Activated CD4-positive, CD25-positive, alpha-beta regulatory T cell (primary cell): ENCODE results near the gene PDZRN3.

Experiments
- DNase-seq, 4 experiments: peaks; one replicate each; lab custom pipeline; 2025; lab: John Stamatoyannopoulos, UW

The PDZRN3 gene

DNA sequence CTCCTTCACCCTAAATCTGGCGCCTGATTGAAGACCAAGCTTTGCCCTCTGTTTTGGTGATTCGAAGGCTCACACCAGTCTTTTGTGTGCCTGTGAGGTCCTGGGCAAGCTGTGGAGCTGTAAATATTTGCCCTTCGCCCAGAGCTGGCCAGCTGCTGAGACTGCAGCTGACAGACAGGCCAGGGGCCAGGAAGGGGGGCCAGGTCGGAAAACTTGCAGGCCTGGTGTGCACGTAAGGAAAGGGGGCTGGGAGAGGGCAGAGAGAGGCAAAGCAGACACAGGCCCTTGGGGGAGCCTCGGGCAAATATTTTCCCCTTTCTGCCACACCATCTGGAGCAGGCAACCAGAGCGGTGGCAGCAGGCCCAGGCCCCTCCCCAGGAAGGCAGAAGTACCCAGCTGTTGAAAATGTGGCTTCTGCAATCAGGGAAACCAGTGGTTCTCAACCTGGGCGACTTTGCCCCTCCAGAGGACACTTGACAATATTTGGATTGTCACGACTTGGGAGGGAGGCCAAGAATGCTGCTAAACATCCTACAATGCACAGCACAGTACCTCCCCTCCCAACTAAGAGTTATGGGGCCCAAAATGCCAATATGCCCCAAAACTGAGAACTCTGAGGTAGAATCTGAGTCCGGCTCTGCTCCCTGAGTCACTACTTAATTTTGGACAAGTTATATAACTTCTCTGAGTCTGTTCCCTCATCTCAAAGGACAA, 2.5 kb downstream of the PDZRN3 start:
- DNase-seq: no peak

DNA sequence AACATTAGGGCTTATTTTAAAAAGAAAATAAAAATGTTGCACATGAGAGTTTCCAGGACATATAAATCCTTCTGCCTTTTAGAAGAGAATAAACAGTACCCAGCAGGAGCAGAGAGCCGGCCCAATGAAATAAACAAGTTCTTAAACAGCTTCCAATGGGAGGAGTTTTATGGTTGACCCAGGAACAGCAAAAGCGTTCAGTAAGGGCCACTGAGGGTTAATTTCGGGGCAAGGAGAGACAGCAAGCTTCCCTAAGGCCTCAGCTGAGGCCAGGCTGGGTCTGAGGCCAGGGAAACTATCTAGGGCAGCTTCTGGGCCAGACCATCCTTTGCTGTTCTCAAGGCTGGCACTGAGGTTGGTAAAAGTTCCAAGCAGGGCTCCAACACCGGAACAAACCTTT, 3.4 kb downstream of the PDZRN3 start:
- no peak for DNase-seq

- DNase-seq: no peak
Measured at GRCh38 chr3:73618461-73618860, 6.3 kb downstream of the PDZRN3 start.

DNA sequence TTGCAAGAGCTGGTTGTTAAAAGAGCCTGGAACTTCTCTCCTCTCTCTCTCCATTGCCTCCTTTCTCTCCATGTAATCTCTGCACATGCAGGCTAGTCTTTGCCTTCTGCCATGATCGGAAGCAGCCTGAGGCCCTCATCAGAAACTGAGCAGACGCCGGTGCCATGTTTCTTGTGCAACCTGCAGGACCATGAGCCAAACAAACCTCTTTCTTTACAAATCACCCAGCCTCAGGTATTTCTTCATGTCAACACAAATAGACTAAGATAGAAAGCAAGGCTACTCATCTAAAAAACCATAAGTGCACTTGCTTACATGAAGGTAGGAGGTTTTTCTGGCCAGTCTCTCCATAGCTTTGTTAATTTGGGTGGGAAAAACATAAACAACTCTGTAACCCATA, 8.7 kb downstream of the PDZRN3 start:
- no peak for DNase-seq

- DNase-seq: no peak
Measured at GRCh38 chr3:73614419-73614818, 10.3 kb downstream of the PDZRN3 start.

DNA sequence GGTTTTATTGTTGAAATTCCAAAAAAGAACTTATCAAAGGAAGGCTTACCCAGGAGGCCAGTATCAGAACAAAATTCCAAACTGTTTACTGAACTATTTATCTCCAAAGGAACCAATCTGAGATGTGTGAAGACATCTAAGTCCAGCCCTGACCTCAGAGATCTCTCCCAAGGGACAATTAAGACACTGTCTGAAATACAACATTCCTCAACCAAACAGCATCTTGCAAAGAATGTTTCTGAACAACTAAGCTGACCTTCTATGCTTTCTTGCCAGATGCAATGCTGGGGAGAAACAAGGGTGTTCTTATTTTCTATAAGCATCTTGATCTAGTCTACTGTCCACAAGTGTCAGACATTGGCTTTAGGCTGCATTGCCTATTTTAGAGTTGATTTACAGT, 13.6 kb downstream of the PDZRN3 start:
- no peak for DNase-seq

DNA sequence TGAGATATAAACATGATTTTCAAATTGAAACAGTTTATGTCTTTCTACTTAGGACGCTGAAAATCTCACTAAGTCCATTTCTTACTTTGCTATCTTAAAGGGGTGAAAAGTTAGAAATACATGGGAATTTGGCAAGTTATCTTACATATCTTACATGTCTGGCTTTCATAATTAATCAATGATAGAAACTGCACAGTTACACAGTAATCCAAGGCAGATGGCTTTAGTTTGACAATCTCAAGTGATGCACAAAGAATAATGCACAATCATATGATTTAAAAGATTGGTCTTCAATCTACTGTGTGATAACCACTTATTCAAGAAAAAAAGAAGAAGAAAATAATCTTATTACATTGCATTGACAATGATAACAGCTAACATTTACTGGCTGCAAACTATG, 14.2 kb downstream of the PDZRN3 start:
- no peak for DNase-seq

DNA sequence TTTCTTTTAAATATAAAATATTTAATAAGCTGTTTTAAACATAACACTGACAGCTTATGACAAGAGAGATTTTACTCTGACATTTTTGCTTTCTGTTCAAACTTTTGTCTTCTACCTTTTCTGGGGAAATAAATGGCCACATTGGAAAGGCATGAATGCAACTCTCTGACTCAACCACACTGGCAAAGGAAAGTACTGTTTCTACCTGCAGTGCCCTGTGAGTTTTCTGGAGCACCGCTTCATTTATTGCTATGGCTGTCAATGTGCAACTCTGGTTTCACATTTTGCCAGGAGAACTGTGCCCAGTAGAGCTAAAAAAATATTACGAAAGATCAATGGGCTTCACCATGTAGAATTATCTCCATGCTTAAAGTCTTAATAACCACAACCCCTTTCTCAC, 15.1 kb downstream of the PDZRN3 start:
- DNase-seq: no peak

- DNase-seq: no peak
Measured at GRCh38 chr3:73609315-73609641, 15.5 kb downstream of the PDZRN3 start.

DNA sequence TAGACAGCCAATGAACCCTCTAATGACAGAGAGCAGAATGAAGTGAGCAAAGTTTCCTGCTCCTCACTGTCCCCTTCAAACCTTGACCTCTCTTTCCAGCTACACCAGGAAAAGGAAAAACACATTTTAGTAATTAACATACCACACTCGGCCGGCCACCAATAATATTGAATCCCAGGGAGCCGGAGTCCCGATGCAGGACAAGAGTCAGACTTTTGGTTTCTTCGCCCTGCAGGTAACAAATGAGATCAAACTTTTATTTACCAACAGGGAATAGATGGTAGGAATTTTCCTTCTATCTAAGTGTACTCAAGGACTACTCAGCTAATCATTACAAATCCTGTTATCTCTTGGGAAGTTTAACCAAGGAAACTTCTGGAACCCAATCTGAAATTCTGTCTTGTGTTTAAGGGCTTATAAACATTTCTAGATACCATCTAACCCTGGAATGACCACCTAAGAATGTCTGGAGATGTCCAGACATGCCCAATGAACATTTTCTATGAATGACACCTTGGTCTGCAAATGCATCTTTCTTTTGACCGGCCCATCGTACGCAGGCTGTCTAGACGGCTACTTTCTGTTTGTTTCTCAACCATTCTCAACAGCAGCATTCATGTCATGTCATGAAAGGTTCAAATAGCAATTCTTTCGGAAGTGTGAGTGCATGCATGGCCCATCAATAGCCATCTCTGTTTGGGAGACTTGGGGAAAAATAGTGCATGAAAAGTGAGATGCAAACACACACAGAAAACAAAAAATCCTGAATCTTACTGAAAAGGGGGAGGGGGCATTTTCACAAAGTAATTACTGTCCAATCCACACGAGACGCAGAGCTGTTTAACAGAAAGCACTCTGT, 16.1 kb downstream of the PDZRN3 start:
- DNase-seq: no peak

DNA sequence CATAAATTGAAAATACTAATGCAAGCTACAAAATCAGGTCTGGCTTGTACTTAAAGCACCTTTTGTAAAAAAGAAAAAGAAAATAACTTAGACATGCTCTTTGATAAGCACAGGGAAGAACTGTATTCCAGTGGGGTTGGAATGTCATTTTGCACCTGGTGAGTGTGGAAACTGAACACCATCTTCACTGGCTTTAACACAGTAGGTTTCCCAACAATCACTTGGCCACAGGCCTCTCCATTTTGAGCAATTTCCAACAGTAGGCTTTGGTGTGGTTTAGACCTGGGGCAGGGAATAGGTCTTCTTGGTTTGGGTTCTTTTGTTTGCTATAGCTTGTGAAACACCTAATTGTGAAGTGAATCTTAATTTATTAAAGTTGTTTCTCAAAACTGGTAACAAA, 18.9 kb downstream of the PDZRN3 start:
- DNase-seq: no peak

DNA sequence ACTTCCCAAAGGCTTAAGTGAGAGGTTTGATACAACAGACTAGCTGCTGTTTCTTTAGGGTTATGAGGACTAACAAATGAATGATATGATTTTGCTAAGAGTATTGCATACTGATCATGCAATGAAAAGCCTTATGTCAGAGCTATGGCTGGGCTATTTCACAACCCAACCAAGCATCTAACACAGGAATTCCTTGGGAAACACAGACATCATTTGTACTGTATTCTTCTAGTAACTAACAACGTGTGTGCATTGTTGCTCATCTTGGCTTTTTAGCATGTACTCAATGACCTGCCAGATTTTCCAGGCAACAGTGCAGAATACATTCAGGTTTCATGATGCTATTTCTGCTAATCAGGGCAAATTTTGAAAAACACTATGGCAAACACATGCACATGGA, 19.3 kb downstream of the PDZRN3 start:
- DNase-seq: no peak

DNA sequence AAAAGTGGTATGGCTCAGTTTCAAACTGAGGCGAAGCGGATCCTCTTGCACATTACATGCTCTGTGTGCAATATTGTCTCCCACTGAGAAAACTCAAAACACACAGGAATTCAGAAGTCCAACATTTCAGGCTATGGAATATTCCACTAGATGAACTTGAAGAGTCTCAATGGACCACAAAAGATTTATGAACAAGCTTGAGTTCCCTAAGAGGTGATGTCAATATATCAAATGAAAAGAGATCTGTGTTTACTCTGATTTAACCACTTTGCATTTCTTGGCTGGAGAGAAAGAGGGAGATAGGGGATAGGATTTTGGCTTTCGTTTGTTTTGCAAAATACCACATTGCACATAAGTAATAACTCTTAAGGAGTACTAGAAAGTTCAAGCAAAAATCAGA, 20.3 kb downstream of the PDZRN3 start:
- DNase-seq: no peak

- DNase-seq: no peak
Measured at GRCh38 chr3:73603762-73604171, 21.0 kb downstream of the PDZRN3 start.

DNA sequence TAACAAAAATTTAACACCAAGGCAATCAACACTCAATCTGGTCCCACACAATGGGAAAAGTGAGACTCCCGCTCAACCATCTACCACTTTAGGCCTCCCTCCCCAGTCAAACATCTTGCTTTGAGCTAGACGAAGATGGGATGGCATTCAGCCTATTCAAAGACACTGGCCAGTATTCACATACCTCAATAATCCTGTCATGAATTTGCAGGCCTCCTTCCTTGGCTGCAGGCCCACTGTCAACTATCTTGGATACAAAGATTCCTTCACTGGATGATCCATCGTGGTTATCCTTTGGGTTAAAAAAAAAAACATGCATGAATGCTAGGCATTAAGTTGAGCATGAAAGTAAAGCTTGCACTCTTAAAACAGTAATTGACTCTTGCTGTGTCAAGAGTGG, 22.6 kb downstream of the PDZRN3 start:
- no peak for DNase-seq

GRCh38 chr3:73601481-73601880, 23.3 kb downstream of the PDZRN3 start:
- DNase-seq: no peak

DNA sequence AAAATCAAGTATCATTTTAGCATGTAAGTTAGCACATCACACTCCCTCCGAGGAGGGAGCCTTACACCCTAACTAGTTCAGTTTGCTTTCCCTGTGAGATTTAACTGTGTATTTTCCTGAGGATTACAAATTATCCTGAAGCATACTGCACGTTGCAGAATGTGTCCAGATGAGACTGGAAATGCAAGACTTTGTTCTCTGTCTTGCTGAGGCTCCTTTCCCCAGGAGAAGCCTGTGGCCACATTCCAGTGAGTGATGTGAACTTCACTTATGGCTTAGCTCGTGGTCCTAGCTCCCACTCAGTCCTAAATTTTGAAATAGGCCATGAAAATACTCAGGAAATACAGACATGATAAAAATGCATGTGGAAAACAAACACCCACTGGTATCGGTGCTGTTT, 23.7 kb downstream of the PDZRN3 start:
- no peak for DNase-seq

- no peak for DNase-seq
Measured at GRCh38 chr3:73600293-73600938, 24.3 kb downstream of the PDZRN3 start.

GRCh38 chr3:73599605-73600004, 25.1 kb downstream of the PDZRN3 start:
- no peak for DNase-seq

DNA sequence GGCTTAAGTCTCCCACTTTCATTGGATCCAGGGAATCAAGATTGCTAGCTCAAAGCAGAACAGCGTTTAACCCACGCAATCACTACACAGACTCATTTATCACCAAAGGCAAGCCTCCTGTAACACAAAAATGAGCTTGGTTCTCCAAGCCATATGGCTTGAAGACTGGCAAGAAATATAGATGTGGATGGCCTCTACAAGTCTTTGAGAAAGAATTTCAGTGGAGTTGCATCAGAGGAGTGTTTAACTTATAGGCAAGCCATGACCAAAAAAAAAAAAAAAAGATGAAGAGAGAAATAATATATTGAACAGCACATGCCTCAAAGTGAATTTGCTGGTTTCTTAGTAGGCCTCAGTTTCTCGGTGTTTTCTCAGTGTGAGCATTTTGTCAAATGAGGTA, 27.3 kb downstream of the PDZRN3 start:
- DNase-seq: no peak

DNA sequence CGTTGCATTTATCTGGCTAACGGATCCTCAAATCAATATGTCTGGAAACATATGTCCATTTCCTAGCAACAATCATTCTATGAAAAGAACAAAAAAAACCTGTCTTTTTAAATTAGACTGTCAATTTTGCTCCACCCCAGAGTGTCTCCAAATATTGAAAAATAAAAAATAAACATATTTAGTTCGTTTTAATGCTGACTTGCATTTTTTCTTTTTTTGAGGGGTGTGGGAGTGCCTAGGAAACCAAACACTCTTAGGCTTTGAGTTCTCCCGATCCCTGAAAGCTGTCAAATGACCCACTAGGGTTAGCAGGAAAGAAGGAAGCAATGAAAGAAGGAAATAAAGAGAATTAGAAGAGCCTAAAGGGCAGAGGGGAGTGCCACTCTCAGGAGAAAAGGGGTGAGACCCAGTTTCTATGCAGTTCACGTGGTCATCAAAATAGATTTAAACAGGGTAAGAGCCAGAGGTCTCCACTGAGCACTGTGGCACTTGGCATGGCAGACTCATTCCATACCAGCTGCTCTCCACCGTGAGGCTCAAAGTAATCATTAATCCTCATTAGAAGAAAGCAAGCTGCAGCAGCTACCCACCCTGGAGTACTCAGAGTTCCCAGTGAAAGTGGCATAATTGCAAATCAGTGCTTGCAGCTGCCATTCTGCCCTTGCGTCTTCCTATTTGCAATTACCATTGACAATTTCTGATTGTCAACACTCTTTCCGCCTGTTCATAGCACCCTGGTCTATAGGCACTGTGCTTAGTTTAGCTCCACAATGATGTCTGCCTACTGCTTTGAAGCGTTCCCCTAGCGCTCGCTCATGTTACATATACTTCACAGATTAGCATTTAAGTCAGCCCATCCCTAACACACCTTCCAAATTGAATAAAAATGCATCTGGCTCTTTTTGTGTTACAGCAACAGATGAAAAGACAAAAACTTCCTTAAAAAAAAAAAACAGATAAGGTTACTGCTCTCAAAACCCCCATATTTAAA, 32.3 kb downstream of the PDZRN3 start:
- no peak for DNase-seq

DNA sequence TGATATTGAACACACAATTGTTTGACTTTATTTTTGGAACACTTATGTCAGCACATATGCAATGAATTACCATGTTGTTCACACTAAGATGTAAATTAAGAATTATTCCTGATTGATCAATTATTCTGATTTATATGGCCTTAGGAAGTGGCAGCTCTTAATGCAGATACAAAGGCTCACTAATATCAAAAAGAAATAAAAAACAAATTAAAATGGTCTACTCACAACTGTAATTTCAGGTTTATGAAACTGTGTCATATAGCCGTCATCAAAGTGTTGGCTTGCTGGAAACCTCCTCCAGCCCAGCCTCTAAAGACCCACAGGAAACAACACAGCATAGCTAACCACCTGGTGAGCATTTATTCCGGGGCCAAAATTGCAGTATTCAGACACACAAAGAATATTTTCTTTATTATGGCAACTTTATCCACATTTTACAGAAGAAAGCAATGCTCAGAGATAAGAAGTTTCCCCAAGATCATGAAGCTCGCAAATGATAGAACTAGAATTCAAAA, 33.4 kb downstream of the PDZRN3 start:
- DNase-seq: no peak
